Breast epithelium (tissue), 4 donors: ENCODE measurements around the gene KIAA0513. TPM values are rescaled to one million over a fixed set of nuclear protein-coding genes. Genes with fewer than 3 reads are reported as not detected.

Experiments
- DNase-seq, 2 donors: peaks; one replicate each; pipeline ENCODE4 v3.0.0-alpha.2; 2019; ENCODE audit warnings: low spot score in 2 of 2
- H3K27ac ChIP-seq, 2 donors: fragments of 200-600 bp; sonication (generic) in 1 of 2; one replicate each; pipeline ENCODE4 v1.5.1; 2016 to 2019; ENCODE audit warnings: mild to moderate bottlenecking in 1 of 2
- H3K27me3 ChIP-seq, 2 donors: fragments of 200-600 bp; sonication (generic) in 1 of 2; one replicate each; pipeline versions ENCODE4 v1.5.1 to v1.6.0; 2017 to 2019; ENCODE audit warnings: control low read depth in 1 of 2, mild to moderate bottlenecking in 1 of 2
- H3K36me3 ChIP-seq: fragments of 200-600 bp; one replicate; pipeline ENCODE4 v1.5.1; 2019
- H3K4me1 ChIP-seq, 2 donors: fragments of 200-600 bp; sonication (generic); one replicate each; pipeline ENCODE4 v1.5.1; 2016 to 2019; ENCODE audit warnings: control low read depth in 1 of 2
- H3K4me3 ChIP-seq, 3 donors: fragments of 200-600 bp; sonication (generic); 1 replicate in 2 of 3; 2 replicates in 1 of 3; pipeline ENCODE4 v1.5.1; 2016 to 2019; ENCODE audit warnings: mild to moderate bottlenecking in 3 of 3, moderate library complexity in 2 of 3
- H3K9me3 ChIP-seq, 2 donors: fragments of 200-600 bp; sonication (generic) in 1 of 2; one replicate each; pipeline ENCODE4 v1.5.1; 2016 to 2019; ENCODE audit warnings: control low read depth in 1 of 2
- POLR2A ChIP-seq: fragments of 450-650 bp; IDR thresholded peaks from one replicate; pipeline ENCODE4 v1.6.1; 2016; ENCODE audit warnings: antibody characterized with exemption, mild to moderate bottlenecking, moderate library complexity
- POLR2AphosphoS5 ChIP-seq, 3 donors: sonication (generic); formaldehyde crosslinking; IDR thresholded peaks; one replicate each; pipeline ENCODE4 v1.6.1; 2017; ENCODE audit warnings: antibody characterized with exemption in 3 of 3
- intact Hi-C: fragments of 100-400 bp; cut with DNase I; formaldehyde crosslinking; loops from one replicate; pipeline ENCODE4 v1.15.1; 2023; ENCODE audit warnings: low total_unique reads
- total RNA-seq, 3 donors: library from RNA; depleted of rRNA; stranded (reverse); fragments of >200 nt; gene quantifications; one replicate each; pipeline ENCODE4 v1.1.0, GENCODE V29; 2016
- TF ChIP-seq, protein P1 (sequence below), 3 donors: fragments of 450-650 bp; IDR thresholded peaks; one replicate each; pipeline ENCODE4 v1.5.1; 2016 to 2017; ENCODE audit warnings: antibody characterized with exemption in 3 of 3, mild to moderate bottlenecking in 3 of 3, moderate library complexity in 3 of 3

Gene KIAA0513
- total RNA-seq, 3 donors from 2014 or later, result 7.6 to 16.2 (median 10.8) TPM

DNA sequence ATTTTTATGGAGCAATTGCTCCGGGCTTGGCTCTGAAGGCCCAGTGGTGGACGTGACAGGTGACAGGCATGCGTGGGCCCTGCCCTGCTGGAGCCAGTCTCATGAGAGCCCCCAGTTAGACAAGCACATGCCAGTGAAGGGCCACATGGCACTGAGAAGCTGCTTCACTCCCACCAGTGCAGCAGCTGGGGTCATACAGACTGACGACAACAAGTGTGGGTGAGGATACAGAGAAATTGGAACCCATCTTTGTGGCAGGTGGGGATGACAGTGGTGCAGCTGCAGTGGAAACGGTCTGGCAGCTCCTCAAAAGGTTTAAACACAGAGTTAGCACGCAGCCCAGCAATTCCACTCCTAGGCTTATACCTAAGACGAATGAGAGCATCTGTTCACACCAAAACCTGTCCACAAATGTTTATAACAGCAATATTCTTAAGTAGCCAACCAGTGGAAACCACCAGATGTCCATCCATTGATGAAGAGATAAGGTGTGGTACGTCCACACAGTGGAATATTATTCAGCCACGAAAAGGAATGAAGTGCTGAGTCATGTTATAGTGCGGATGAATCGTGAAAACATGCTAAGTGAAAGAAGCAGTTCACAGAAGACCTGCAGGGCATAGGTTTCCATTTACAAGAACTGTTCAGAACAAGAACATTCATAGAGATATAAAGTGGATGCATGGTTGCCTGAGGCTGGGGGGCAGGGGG is 97.2 kb downstream of the KIAA0513 start:
- H3K4me1 ChIP-seq, result peaks cover 0 to 9% of the 10 kb centered on the region in 2 donors
- H3K36me3 ChIP-seq, result no peaks in the 10 kb centered on the region
- TF ChIP-seq, protein P1, sequence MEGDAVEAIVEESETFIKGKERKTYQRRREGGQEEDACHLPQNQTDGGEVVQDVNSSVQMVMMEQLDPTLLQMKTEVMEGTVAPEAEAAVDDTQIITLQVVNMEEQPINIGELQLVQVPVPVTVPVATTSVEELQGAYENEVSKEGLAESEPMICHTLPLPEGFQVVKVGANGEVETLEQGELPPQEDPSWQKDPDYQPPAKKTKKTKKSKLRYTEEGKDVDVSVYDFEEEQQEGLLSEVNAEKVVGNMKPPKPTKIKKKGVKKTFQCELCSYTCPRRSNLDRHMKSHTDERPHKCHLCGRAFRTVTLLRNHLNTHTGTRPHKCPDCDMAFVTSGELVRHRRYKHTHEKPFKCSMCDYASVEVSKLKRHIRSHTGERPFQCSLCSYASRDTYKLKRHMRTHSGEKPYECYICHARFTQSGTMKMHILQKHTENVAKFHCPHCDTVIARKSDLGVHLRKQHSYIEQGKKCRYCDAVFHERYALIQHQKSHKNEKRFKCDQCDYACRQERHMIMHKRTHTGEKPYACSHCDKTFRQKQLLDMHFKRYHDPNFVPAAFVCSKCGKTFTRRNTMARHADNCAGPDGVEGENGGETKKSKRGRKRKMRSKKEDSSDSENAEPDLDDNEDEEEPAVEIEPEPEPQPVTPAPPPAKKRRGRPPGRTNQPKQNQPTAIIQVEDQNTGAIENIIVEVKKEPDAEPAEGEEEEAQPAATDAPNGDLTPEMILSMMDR (IDR thresholded peaks at IDR 0.05), result no peak
- TF ChIP-seq POLR2AphosphoS5 (IDR thresholded peaks at IDR 0.05) (no peak), POLR2A (no peak)
- H3K4me3 ChIP-seq, result no peak overlapping the region
- no peaks in the 10 kb centered on the region for H3K27me3 ChIP-seq
- no peaks in the 10 kb centered on the region for H3K9me3 ChIP-seq
- no peak for DNase-seq
- H3K27ac ChIP-seq, result peak overlapping the region; percentile 80 to 85
- intact Hi-C loops, result no loop called here

DNA sequence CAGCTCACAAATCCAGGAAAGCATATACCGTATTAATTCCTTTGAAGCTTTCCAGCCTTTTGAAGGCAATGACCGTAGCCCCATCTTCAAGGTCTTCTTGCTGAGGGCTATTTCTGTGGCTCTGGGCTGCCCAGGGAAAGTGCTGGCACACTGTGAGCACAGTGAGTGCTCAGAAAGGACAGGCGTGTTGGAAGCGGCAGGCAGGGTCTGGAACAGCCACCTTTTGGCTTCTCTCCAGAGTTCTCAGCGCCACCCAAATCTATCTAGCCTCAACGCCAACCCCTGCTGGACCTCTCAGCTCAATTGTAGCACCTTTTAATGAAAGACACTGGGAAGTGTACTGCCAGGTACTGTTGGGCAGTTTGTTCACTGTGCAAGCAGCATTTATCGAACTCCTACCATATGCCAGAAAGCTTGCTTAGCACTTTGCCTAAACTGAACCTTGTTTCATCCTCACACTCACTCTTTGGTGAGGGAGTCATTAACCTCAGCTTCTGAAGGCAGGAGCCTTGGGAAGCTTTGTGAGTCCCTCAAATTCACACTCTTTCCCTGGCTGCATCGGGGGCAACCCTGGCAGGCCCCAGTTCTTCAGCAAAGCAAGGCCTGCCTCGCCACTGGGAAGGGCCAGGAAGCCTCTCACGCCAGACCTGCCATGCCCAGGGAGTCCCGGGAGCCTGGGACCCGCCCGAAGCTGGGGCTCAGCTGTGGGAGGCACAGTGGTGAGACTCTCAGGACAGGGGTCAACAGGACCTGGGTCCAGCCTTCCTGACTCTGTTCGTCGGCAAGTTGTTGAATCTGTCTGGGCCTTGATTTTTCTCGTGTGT is 98.2 kb downstream of the KIAA0513 start:
- Histone ChIP-seq H3K27ac (peak overlapping the region; percentile 79 to 91), H3K27me3 (no peaks in the 10 kb centered on the region), H3K4me3 (no peak overlapping the region), H3K36me3 (no peaks in the 10 kb centered on the region), H3K9me3 (no peaks in the 10 kb centered on the region), H3K4me1 (peaks cover 0 to 18% of the 10 kb centered on the region in 2 donors)
- no peak for DNase-seq
- intact Hi-C loops, result no loop called here
- TF ChIP-seq POLR2AphosphoS5 (IDR thresholded peaks at IDR 0.05) (no peak), POLR2A (no peak)
- TF ChIP-seq, protein P1 (IDR thresholded peaks at IDR 0.05), result no peak

DNA sequence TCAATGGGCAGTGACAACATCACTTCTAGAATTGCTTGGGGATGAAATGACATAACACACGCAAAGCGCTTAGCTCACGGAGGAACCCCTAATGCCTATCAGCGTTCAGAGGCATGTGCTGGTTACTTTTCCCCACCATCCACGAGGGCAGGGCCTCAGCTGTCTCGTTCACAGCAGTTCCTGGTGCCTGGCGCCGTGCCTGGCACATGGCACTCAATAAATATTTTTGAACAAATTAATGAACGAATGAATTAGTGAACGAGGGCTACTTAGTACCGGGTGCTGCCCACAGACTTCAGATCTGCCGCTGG is 98.8 kb downstream of the KIAA0513 start:
- H3K4me1 ChIP-seq, result peaks cover 0 to 22% of the 10 kb centered on the region in 2 donors
- intact Hi-C loops, result no loop called here
- H3K9me3 ChIP-seq, result no peaks in the 10 kb centered on the region
- H3K36me3 ChIP-seq, result no peaks in the 10 kb centered on the region
- H3K4me3 ChIP-seq, result no peak overlapping the region
- TF ChIP-seq, protein P1 (IDR thresholded peaks at IDR 0.05), result no peak
- TF ChIP-seq POLR2AphosphoS5 (IDR thresholded peaks at IDR 0.05), result no peak
- H3K27ac ChIP-seq, result peak overlapping the region; percentile 79 to 91
- H3K27me3 ChIP-seq, result no peaks in the 10 kb centered on the region
- no peak for DNase-seq

GRCh38 chr16:85126705-85127378 is 99.2 kb downstream of the KIAA0513 start:
- Histone ChIP-seq H3K27me3 (no peaks in the 10 kb centered on the region), H3K4me1 (peaks cover 0 to 22% of the 10 kb centered on the region in 2 donors), H3K36me3 (no peaks in the 10 kb centered on the region), H3K9me3 (no peaks in the 10 kb centered on the region), H3K27ac (peak overlapping the region; percentile 79 to 91), H3K4me3 (peak overlapping the region in 1 of 3 donors; percentile 13)
- DNase-seq, result peak in 1 of 2 donors; percentile 68
- intact Hi-C loops, result no loop called here
- TF ChIP-seq POLR2A, result no peak
- TF ChIP-seq, protein P1 (IDR thresholded peaks at IDR 0.05), result no peak
- no peak for TF ChIP-seq POLR2AphosphoS5 (IDR thresholded peaks at IDR 0.05)

DNA sequence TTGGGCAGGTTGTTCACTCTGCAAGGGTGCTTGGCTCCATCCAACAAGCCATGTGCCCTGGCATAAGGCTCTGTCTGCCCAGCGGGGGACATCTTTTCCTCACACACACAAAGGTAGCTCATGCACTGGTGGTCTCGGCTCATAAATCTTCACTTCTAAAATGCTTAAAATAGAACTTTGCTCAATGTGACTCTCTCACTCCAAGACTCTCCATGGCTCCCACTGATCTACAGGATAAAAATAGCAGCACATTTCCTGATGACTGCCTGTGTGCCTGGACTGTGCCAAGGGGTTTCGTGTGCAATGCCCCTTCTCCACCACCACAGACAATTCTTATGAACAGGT is 99.8 kb downstream of the KIAA0513 start:
- intact Hi-C loops, result no loop called here
- H3K4me3 ChIP-seq, result no peak overlapping the region
- H3K27ac ChIP-seq, result peak overlapping the region in 1 of 2 donors; percentile 91
- DNase-seq, result no peak
- no peaks in the 10 kb centered on the region for H3K36me3 ChIP-seq
- no peaks in the 10 kb centered on the region for H3K27me3 ChIP-seq
- peaks cover 0 to 22% of the 10 kb centered on the region in 2 donors for H3K4me1 ChIP-seq
- no peaks in the 10 kb centered on the region for H3K9me3 ChIP-seq
- TF ChIP-seq POLR2AphosphoS5 (IDR thresholded peaks at IDR 0.05) (no peak), POLR2A (no peak)
- TF ChIP-seq, protein P1 (IDR thresholded peaks at IDR 0.05), result no peak
